ENCODE measurements around the gene DNASE1L2. TPM values are rescaled to one million over a fixed set of nuclear protein-coding genes. Genes with fewer than 3 reads are reported as not detected.
A peak's percentile ranks its signal among the peaks of the same experiment; 100 is the strongest.
"Not testable (repeated sequence)": the region's sequence is repeated elsewhere in the genome, so short reads cannot be mapped to it uniquely, and the experiment has no call there.

The DNASE1L2 gene
- total RNA-seq, 1 experiment from 2014 or later = 1.6 TPM

DNA sequence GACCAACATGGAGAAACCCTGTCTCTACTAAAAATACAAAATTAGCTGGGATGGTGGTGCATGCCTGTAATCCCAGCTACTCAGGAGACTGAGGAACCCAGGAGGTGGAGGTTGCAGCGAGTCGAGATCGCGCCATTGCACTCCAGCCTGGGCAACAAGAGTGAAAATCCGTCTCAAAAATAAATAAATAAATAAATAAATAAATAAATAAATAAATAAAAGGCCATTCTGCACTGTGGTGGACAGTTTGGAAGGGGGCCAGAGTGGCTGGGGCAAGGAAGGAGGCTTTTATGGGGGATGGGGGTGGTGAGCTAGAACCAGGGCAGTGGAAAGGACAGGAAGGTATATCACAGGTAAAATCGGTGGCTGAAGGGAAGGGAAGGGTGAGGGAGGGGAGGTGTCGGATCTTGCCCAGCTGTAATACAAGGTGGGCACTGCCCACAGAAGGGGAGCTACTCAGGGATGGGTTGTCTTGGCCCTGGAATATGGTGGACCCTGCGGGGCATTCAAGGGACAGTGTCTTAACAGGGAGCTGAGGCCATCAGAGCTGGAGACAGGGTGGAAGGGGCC, 33.0 kb upstream of the DNASE1L2 start:
- not testable (repeated sequence) for DNase-seq (ENCODE audit: extremely low read depth, low read depth)

DNA sequence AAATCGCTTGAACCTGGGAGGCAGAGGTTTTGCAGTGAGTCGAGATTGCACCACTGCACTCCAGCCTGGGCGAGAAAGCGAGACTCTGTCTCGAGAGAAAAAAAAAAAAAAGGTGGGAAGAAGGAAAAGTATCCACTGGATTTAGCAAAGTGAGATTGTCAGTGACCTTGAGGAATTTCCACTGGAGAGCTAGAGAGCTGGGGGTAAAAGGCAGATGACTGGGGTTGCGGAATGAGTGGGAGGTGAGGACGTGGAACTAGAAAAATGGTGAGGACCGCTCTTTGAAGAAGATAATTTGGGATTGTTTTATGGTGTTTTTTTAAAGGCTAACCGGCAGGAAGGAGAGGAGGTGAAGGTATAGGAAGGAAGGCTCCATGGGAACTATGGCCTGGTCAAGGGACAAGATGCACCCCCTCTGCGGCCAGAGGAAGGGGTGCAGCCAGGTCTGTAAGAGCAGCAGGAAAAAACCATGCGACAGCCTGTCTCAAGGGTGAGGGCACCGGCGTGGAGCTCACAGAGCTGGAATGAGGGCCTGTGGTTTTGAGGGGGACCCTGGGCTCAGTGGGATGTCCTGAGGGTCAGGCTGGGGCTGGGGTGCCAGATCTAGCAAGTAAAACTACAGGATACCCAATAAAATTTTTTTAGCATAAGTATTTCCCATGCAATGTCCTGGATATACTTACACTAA, 31.7 kb upstream of the DNASE1L2 start:
- DNase-seq (ENCODE audit: extremely low read depth, low read depth) = no peak

DNA sequence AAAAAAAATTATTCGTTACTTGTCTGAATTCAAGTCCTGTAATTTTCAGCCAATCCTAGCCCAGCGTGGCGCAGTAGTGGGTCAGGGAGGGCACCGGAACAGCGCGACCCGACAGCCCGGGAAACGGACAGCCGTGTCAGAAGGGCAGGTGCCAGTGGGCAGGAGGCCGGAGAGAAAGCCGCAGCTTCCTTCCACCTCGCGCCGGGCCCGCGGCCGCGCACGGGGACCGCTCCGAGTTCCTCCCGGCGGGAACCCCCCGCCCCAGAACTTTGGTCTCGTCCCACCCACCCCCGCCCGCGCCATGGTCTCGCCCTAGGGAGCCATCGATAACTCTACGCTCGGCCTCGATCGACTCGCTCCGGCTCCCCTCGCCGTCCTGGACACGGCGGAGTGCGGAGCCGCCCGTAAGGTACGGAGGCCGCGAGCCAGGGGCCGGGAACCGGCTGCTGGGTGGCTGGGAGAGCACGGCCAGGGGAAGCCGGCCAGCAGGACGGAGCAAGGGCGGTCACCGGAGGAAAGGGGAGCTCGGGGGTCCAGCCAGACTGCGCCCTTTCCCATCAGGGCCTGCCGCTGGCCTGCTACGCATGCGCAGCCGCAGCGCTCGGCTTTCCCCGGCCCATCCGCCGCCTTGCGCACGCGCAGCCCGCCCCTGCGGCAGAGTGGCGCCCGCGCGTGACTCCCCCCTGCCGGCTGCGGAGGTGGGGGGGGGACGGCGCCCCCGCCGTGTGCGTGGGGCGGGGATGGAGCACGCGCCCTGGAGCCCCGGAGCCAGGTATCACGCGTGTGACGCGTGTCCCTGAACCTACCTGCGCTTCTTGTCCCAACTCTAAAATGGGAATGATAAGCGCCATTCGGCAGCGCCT, 30.9 kb upstream of the DNASE1L2 start, which contains the start of gene MLST8:
TSS of gene MLST8 (plus strand) at position 351 of the 863 bp plus-strand sequence. CDS start 632 bp downstream, outside the sequence.
- peak; percentile 80 for DNase-seq (ENCODE audit: extremely low read depth, low read depth)

DNA sequence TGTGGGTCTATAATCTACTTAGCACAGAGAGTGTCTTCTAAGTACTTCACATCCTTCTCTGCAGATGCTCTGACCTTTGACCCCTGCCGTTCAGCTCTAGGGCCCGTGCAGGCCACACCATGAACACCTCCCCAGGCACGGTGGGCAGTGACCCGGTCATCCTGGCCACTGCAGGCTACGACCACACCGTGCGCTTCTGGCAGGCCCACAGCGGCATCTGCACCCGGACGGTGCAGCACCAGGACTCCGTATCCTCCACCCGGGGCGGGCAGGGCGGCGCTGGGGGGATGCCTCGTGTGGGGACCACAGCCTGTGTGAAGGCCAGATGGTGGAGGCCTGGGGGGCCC, 30.3 kb upstream of the DNASE1L2 start:
- DNase-seq (ENCODE audit: extremely low read depth, low read depth) = no peak

DNA sequence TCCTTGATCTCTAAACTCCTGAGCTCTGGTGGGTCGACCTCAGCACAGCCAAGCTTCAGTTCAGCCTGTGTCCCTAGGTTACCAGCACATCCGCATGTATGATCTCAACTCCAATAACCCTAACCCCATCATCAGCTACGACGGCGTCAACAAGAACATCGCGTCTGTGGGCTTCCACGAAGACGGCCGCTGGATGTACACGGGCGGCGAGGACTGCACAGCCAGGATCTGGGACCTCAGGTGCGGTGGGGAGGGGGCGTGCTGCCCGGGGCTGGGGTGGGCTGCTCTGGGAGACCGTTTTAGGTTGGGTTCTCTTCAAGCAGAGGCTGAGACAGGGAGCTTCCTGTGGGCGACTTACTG, 29.8 kb upstream of the DNASE1L2 start:
- no peak for DNase-seq (ENCODE audit: extremely low read depth, low read depth)

DNA sequence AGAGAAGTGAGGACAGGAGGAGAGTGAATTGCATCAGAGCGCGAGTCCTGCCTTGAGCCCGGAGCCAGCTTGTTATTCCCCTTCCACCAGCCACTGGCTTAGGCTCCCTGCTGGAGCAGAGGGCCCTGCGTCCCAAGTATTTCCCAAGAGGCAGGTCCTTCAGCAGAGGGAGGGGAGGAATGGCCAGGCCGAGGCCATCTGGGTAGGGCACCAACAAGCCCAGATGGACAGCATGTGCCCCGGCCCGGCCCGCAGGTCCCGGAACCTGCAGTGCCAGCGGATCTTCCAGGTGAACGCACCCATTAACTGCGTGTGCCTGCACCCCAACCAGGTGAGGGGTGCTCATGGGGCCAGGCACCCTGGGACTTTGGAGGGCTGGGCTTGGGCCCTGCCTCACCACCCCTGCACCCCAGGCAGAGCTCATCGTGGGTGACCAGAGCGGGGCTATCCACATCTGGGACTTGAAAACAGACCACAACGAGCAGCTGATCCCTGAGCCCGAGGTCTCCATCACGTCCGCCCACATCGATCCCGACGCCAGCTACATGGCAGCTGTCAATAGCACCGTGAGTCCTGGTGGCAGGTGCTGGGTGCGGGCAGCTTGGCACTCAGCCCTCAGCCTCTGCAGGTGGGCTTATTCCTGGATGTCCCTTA, 29.3 kb upstream of the DNASE1L2 start:
- DNase-seq (ENCODE audit: extremely low read depth, low read depth) = no peak

DNA sequence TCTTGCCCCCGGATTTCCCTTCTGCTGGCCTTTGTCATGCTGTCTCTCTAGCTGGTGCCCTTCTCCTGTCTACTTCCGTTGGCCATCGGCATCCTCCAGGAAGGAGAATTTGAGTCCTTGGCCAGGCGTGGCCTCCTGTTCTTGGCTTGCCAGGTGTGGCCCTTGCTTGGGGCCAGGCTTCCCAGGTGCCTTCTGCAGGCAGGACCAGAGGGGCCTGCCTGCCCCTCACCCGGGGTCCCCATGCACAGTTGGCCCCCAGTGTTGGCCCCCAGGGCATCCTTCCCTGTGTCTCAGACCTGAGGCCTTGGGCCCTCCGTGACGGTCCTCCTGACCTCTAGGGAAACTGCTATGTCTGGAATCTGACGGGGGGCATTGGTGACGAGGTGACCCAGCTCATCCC, 28.4 kb upstream of the DNASE1L2 start:
- DNase-seq (ENCODE audit: extremely low read depth, low read depth) = no peak

DNA sequence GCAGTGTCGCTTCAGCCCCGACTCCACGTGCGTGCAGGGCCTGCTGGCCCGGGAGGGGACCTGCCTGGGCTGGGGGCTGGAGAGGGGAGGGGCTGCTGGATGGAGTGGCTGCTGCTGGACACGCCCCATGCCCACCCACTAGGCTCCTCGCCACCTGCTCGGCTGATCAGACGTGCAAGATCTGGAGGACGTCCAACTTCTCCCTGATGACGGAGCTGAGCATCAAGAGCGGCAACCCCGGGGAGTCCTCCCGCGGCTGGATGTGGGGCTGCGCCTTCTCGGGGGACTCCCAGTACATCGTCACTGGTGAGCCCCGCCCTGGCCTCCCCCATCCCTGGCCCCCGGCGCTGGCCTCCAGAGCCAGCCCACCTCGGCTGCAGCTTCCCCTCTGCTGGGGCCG, 27.9 kb upstream of the DNASE1L2 start:
- DNase-seq (ENCODE audit: extremely low read depth, low read depth) = no peak

DNA sequence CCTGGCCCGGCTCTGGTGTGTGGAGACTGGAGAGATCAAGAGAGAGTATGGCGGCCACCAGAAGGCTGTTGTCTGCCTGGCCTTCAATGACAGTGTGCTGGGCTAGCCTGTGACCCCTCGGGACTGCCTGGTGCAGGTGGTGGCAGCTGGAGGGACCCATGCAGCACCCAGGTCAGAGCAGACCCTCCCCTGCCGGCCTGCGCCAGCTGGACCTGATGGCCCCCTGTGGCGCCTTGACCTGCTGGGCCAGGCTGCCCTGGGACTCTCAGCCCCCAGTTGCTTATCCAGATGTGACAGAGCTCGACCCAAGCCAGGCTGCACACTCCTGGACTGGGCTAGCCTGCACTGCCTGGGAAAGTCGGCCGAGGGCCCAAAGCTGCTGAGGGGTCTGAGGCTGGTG, 27.5 kb upstream of the DNASE1L2 start:
- DNase-seq (ENCODE audit: extremely low read depth, low read depth) = no peak

DNA sequence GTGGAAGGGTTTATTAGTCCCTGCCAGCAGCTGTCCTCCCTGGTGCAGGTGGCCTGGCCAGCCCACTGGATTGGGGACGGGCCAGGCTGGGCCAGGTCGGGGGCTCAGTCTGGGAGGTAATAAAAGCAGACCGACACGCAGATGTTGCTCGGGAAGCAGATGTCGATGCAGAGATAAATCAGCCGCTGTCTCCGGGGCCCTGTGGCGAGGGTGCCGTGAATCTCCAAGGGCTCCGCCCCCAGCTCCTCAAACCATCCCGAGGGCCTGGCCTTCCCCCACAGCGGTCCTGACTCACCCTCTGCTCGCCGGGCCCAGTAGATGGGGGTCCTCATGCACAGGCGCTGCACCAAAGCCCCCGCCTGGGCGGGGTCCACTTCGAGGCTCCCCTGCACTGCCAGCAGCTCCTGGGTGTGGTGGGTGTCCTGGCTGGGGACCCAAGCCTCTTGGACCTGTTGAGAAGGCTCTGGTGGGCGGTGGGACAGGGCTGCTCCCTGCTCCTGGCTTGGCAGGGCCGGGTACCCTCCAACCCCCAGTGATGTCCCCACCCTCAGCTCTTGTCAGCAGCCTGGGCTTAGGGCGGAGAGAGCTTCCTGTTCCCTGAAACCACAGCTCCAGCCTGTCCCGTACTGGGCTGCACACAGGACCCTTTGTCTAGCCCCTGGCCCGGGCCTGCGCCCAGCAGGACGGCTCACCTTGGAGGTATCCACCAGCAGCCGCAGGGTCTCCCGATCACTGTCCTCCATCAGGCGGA, 26.8 kb upstream of the DNASE1L2 start:
- DNase-seq (ENCODE audit: extremely low read depth, low read depth) = no peak

DNA sequence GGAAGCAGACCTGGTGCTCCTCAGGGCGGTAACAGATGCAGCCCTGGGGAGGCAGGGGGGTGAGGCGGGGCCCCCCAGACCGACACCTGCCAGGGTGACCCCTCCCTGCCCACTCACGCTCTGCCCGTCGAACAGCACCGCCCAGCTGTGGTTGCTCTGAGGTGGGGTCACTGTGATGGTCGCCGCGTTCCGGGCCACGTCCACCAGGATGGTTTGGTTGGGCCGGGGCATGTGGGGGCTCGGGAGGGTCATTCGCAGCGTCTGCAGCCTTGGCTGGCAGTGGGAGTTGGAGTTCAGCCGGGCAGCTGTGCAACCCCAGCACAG, 26.3 kb upstream of the DNASE1L2 start:
- no peak for DNase-seq (ENCODE audit: extremely low read depth, low read depth)

DNA sequence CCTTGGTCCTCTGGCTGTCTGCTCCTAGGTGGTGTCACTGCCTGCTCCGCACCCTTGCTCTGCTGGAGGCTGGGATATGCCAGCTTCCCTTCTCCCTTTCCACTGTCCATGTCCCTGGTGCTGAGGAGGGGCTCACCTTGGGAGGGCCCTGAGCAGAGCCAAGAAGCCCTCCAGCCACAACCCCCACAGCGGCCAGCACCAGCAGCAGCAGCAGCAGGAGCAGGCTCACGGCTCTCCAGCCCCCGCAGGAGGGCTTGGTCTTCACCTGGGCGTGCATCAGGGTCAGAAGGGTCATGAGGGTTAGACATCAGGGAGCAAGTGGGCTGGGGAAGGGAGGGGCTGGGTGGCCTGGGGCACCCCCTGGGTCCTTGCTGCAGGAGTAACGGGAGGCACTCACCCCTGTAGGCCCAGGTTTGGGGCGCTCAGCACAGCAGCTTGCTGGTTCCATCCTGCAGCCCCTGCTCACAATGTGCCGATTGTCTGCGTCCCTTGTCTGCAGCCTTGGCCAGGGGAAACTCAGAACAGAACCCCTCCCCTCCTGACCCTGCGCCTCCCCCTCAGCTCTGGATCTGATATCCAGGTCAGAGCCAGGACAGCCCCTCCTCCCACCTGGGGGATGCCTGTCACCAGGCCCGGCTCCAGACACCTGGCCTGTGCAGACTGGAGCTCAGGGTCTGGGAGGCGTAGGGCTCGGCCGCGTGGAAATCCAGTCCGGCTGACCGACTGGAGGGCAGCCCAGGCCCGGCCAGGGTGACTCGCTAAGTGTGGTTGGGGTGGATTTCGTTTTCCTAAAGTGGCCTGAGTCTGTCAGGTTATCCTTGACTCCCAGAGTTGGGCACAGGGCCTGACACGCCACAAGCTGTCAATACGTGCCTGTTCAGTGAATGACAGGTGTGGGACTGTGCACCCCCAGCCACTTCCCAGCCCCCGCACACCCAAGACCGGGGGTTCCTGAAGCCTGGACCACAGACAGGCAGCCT, 25.6 kb upstream of the DNASE1L2 start, which contains the start of gene BRICD5:
TSS of gene BRICD5 (minus strand) at position 478 of the 980 bp plus-strand sequence. CDS start at position 448, 30 bp downstream.
- DNase-seq (ENCODE audit: extremely low read depth, low read depth) = no peak

DNA sequence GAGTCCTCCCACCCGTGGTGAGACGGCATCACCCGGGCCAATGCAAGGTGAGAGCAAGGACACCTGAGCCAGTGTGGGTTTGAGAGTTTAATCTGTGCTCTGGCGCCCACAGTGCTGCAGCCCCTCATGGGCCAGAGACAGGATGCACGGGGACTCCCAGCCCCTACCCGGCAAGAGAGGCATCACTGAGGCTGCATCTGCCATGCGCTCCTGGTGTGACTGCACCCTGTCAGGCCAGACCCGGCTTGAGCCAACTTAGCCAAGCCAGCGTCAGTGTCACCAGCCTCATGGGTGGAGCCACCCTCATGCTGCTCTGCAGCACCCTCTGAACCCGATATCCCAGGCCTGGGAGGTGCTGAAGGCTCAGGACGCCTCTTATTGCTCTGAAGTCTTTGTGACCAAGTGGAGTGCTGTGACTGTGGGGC, 24.3 kb upstream of the DNASE1L2 start:
- DNase-seq (ENCODE audit: extremely low read depth, low read depth) = no peak

DNA sequence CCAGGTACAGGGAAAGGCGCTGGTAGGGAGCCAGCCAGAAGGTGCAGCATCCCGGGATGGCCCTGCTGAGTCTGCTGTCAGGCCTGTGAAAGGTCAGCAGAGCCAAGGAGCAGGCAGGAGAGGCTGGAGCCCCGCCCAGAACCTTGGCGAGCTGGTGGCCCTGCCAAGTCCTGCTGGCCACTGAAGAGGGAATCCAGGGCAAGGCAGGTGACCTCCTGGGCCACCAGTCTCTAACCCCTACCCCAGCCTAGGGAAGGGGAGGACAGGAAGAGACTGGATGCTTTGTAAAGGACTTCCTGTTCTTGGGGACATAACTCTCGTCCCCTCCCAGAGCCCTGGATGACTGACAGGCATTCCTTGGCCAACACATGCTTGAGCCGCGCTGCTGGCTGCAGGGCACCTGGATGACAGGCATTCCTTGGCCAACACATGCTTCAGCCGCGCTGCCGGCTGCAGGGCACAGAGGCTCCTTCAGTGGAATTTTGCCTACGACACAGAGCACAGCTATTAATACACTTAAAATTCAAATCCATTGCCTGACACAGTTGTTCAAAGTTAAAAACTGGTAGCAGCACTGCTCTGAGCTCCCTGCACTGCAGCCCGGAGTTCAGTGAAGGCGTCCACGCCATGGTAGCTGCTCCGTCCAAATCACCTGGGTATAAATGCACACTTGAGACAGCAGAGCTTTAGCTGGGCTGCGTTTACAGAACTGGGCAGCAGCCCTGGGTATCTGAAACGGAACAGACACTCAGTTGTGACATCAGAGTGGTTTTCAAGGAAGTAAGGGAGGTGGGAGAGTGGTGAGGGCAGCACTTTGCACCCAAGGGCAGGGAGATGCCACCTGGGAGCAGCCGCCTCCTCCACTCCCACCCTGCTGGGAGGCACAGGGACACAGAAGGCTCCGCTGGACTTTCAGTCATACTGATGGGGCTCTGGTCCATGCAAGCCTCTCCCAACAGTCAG, 23.6 kb upstream of the DNASE1L2 start:
- DNase-seq (ENCODE audit: extremely low read depth, low read depth) = no peak

DNA sequence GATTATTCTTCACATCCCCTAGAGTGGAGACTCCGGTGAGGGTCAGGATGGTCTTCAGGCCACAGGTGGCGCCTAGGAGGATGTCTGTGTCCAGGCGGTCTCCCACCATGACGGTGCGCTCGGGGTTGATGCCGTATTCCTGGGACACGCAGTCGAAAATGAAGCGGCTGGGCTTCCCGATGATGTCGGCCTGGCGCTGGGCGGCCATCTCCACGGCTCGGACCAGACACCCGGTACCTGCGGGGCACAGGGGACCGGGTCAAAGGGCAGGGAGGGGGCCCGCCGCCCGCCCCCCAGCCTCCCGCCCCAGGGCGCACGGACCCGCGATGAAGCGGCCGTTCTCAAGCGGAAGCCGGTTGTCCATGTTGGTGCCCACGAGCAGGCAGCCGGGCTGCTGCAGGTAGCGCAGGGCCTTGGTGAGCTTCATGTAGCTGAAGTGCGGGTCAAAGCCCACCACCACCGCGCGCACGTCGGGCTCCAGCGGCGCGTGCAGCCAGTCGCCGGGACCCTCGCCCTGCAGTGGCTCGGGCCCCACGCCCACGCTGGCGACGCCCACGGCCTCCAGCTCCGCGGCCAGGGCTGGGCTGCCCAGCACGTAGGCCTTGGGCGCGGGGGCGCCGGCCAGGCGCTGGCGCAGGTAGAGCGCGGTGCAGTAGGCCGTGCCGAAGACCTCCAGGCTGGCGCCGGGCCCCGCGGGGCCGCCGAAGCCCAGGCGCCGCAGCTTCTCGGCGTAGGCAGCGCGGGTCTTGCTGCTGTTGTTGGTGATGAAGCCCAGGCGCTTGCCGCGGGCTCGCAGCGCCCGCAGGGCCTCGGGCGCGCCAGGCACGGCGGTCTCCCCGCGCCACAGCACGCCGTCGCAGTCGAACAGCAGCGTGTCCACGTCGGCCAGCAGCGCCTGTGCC, 22.2 kb upstream of the DNASE1L2 start:
- no peak for DNase-seq (ENCODE audit: extremely low read depth, low read depth)

DNA sequence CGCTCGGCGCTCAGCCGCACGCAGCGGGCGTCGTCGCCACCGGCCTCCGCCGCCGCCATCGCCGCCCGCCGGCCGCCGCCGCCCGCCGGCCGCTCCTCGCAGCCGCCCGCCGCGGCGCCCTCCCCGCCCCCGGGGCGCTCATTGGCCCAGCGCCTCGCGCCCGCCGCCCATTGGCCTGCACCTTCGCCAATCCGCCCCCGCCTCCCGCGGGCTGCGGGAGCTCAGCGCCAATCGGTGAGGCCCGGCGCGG, 21.6 kb upstream of the DNASE1L2 start, which contains the start of gene PGP:
TSS of gene PGP (minus strand) at position 122 of the 250 bp plus-strand sequence. CDS start at position 59, 63 bp downstream.
- no peak for DNase-seq (ENCODE audit: extremely low read depth, low read depth)

DNA sequence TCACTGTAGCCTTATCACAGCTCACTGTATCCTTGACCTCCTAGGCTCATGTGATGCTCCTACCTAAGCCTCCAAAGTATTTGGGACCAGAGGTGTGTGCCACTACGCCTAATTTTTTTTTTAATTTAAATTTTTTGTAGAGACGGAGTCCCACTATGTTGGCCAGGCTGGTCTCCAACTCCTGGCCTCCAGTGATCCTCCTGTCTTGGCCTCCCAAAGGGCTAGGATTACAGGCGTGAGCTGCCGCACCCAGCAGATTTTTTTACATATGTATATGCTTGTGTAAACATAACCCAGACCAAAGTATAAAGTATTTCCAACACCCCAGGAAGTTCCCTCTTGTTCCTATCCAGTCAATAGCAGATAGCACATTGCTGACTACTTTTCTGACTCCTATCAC, 19.9 kb upstream of the DNASE1L2 start:
- DNase-seq (ENCODE audit: extremely low read depth, low read depth) = no peak

Data from NCI-H460 (cell line).